ENCODE measurements around the gene CAB39L.

CAB39L gene

GRCh38 chr13:49443704-49444523 is at the start of gene CAB39L, which contains the start of gene SETDB2:
Gene CAB39L, minus strand, starts transcription at chr13:49444064. Its CDS starts 61,154 bp downstream, at chr13:49382910.
Gene SETDB2, plus strand, starts transcription at chr13:49444274. Its CDS starts 7,620 bp downstream, at chr13:49451894.
- Histone ChIP-seq H3K4me1 (peaks cover 0 to 45% (median 10%) of the 10 kb centered on the region in 4 donors), H3K27ac (peak within 1 kb of the TSS; percentile 94 to 95), H3K36me3 (no peaks in the 10 kb centered on the region), H3K4me3 (peak within 1 kb of the TSS; percentile 83 to 84), H3K9me3 (no peaks in the 10 kb centered on the region), H3K27me3 (no peaks in the 10 kb centered on the region)
- TF ChIP-seq, protein P1, sequence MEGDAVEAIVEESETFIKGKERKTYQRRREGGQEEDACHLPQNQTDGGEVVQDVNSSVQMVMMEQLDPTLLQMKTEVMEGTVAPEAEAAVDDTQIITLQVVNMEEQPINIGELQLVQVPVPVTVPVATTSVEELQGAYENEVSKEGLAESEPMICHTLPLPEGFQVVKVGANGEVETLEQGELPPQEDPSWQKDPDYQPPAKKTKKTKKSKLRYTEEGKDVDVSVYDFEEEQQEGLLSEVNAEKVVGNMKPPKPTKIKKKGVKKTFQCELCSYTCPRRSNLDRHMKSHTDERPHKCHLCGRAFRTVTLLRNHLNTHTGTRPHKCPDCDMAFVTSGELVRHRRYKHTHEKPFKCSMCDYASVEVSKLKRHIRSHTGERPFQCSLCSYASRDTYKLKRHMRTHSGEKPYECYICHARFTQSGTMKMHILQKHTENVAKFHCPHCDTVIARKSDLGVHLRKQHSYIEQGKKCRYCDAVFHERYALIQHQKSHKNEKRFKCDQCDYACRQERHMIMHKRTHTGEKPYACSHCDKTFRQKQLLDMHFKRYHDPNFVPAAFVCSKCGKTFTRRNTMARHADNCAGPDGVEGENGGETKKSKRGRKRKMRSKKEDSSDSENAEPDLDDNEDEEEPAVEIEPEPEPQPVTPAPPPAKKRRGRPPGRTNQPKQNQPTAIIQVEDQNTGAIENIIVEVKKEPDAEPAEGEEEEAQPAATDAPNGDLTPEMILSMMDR (IDR thresholded peaks at IDR 0.05), result peak; percentile 32 to 44
- peak; percentile 99 to 100 for DNase-seq
- intact Hi-C loops (cut with DNase I; ENCODE audit: low total_unique reads), result loop anchor here (10.0 kb wide), 1 partner anchor 141 kb away; the partner anchor contains the start of gene RCBTB1

DNA sequence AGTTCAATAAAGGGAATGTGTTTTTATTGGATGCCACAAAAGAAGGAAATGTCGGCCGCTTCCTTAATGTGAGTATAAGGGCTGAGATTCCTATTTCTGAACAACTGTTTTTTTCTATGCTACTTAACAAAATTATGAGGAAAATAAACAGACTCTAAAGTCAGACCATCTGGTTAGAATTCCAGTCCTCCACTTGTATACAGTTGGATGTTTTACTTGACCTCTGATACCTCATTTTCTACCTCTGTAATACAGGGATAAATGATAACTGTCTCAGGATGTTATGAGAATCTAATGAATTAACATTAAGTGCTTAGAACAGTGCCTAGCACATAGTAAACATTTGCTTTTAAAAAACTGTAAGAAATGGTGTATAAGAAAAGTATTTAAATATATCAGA is 44.7 kb upstream of the CAB39L start:
- Histone ChIP-seq H3K36me3 (peaks cover 13 to 50% (median 25%) of the 10 kb centered on the region in 3 donors), H3K4me1 (no peaks in the 10 kb centered on the region), H3K27ac (no peak overlapping the region), H3K27me3 (no peaks in the 10 kb centered on the region), H3K4me3 (no peak overlapping the region), H3K9me3 (no peaks in the 10 kb centered on the region)
- intact Hi-C loops (cut with DNase I; ENCODE audit: low total_unique reads), result no loop called here
- TF ChIP-seq, protein P1 (IDR thresholded peaks at IDR 0.05), result no peak
- no peak for DNase-seq

DNA sequence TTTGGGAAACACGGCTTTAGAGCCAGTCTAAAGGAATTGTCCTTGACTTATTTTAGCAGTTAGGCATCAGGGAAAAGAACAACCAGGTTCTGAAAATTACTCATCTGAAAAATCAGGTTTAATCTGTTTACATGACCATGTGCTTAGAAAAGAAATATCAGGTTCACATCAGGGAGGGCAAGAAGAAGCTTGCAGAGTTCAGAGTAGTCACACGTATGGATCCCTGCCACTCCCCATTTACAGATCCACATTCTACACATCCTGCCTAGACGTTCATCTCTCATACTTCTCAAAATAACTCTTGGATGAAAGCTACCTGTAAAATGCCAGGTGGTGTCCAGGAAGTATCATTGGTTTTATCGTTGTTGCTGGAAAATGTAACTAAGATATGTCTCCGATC is 37.9 kb upstream of the CAB39L start:
- TF ChIP-seq, protein P1 (IDR thresholded peaks at IDR 0.05), result no peak
- no peak for DNase-seq
- intact Hi-C loops (cut with DNase I; ENCODE audit: low total_unique reads), result no loop called here

DNA sequence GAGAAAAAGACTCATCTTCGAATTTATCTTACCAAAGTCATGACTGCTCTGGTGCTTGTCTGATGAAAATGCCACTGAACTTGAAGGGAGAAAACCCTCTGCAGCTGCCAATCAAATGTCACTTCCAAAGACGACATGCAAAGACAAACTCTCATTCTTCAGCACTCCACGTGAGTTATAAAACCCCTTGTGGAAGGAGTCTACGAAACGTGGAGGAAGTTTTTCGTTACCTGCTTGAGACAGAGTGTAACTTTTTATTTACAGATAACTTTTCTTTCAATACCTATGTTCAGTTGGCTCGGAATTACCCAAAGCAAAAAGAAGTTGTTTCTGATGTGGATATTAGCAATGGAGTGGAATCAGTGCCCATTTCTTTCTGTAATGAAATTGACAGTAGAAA is 32.7 kb upstream of the CAB39L start:
- no peak for DNase-seq
- Histone ChIP-seq H3K4me3 (no peak overlapping the region), H3K36me3 (peaks cover 47 to 79% (median 71%) of the 10 kb centered on the region in 3 donors)

More for the DNA sequence above, 37.9 kb upstream of the CAB39L start:
- Histone ChIP-seq H3K36me3 (peaks cover 41 to 92% (median 67%) of the 10 kb centered on the region in 3 donors), H3K4me1 (no peaks in the 10 kb centered on the region), H3K27me3 (no peaks in the 10 kb centered on the region), H3K27ac (no peak overlapping the region), H3K9me3 (no peaks in the 10 kb centered on the region), H3K4me3 (no peak overlapping the region)

DNA sequence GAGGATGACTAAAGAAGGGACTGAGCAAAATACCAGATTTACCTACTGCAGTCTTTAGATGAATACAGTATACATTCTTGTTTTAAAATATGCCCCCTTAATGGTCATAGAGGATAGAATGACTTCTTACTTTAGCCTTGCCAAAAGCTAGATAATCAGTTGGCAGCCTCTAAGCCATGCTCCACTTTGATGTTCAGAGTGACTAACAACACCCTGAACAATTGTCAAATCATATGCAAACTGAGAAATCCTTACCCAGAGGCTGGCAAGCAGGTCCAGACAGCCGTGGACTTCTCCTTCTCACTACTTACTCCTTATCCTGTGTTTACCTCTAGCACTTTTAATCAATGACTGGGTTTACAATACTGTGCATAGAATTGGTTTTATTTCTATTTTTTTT is 28.3 kb upstream of the CAB39L start:
- TF ChIP-seq, protein P1 (IDR thresholded peaks at IDR 0.05), result no peak
- Histone ChIP-seq H3K36me3 (peaks cover 41 to 58% (median 47%) of the 10 kb centered on the region in 3 donors), H3K27ac (no peak overlapping the region), H3K9me3 (no peaks in the 10 kb centered on the region), H3K4me1 (no peaks in the 10 kb centered on the region), H3K4me3 (no peak overlapping the region), H3K27me3 (no peaks in the 10 kb centered on the region)
- intact Hi-C loops (cut with DNase I; ENCODE audit: low total_unique reads), result no loop called here
- DNase-seq, result no peak

More for the DNA sequence above, 32.7 kb upstream of the CAB39L start:
- Histone ChIP-seq H3K27ac (no peak overlapping the region), H3K9me3 (no peaks in the 10 kb centered on the region), H3K27me3 (no peaks in the 10 kb centered on the region), H3K4me1 (no peaks in the 10 kb centered on the region)
- TF ChIP-seq, protein P1 (IDR thresholded peaks at IDR 0.05), result no peak
- intact Hi-C loops (cut with DNase I; ENCODE audit: low total_unique reads), result no loop called here
